Measurements from ENCODE around the gene PSMD6. TPM values are rescaled to one million over a fixed set of nuclear protein-coding genes. Genes with fewer than 3 reads are reported as not detected.

PSMD6 gene
- polyA plus RNA-seq, 1 donor: 71.5 TPM

GRCh38 chr3:63980830-63981498 is 42.3 kb downstream of the PSMD6 start:
- WGBS (ENCODE audit: insufficient coverage, low lambda C conversion rate): no CpG with 5 or more reads among the region's 8 CpGs
- DNase-seq: no peak
- Histone ChIP-seq H3K27me3 (ENCODE audit: control insufficient read depth, insufficient read depth, low read length) (no peaks in the 10 kb centered on the region), H3K36me3 (ENCODE audit: control insufficient read depth, insufficient read depth, low read length) (peaks cover 52% of the 10 kb centered on the region), H3K9me3 (ENCODE audit: control insufficient read depth, low read depth, low read length) (no peaks in the 10 kb centered on the region), H3K4me1 (ENCODE audit: control insufficient read depth, insufficient read depth, low read length) (no peaks in the 10 kb centered on the region), H3K27ac (ENCODE audit: low read length) (no peak overlapping the region), H3K4me3 (ENCODE audit: low read length) (no peak overlapping the region)

- no peak for DNase-seq
- H3K9me3 ChIP-seq (ENCODE audit: control insufficient read depth, low read depth, low read length): no peaks in the 10 kb centered on the region
- no peaks in the 10 kb centered on the region for H3K27me3 ChIP-seq (ENCODE audit: control insufficient read depth, insufficient read depth, low read length)
- H3K27ac ChIP-seq (ENCODE audit: low read length): no peak overlapping the region
- H3K4me3 ChIP-seq (ENCODE audit: low read length): no peak overlapping the region
- H3K36me3 ChIP-seq (ENCODE audit: control insufficient read depth, insufficient read depth, low read length): peaks cover 44% of the 10 kb centered on the region
- WGBS (ENCODE audit: insufficient coverage, low lambda C conversion rate): no CpG with 5 or more reads among the region's 2 CpGs
- H3K4me1 ChIP-seq (ENCODE audit: control insufficient read depth, insufficient read depth, low read length): no peaks in the 10 kb centered on the region
Measured at GRCh38 chr3:63980019-63980418, 43.3 kb downstream of the PSMD6 start.

- no peak for DNase-seq
- no peak overlapping the region for H3K4me3 ChIP-seq (ENCODE audit: low read length)
- 97% methylated on average over 4 of the region's 12 CpGs for WGBS (ENCODE audit: insufficient coverage, low lambda C conversion rate)
- no peaks in the 10 kb centered on the region for H3K27me3 ChIP-seq (ENCODE audit: control insufficient read depth, insufficient read depth, low read length)
- peaks cover 42% of the 10 kb centered on the region for H3K36me3 ChIP-seq (ENCODE audit: control insufficient read depth, insufficient read depth, low read length)
- H3K4me1 ChIP-seq (ENCODE audit: control insufficient read depth, insufficient read depth, low read length): no peaks in the 10 kb centered on the region
- H3K27ac ChIP-seq (ENCODE audit: low read length): no peak overlapping the region
- H3K9me3 ChIP-seq (ENCODE audit: control insufficient read depth, low read depth, low read length): no peaks in the 10 kb centered on the region
Measured at GRCh38 chr3:63979093-63979885, 44.0 kb downstream of the PSMD6 start.

- no peaks in the 10 kb centered on the region for H3K9me3 ChIP-seq (ENCODE audit: control insufficient read depth, low read depth, low read length)
- WGBS (ENCODE audit: insufficient coverage, low lambda C conversion rate): 100% methylated on average over 1 of the region's 4 CpGs
- no peak overlapping the region for H3K4me3 ChIP-seq (ENCODE audit: low read length)
- no peak overlapping the region for H3K27ac ChIP-seq (ENCODE audit: low read length)
- H3K36me3 ChIP-seq (ENCODE audit: control insufficient read depth, insufficient read depth, low read length): peaks cover 39% of the 10 kb centered on the region
- peaks cover 4% of the 10 kb centered on the region for H3K4me1 ChIP-seq (ENCODE audit: control insufficient read depth, insufficient read depth, low read length)
- DNase-seq: no peak
- no peaks in the 10 kb centered on the region for H3K27me3 ChIP-seq (ENCODE audit: control insufficient read depth, insufficient read depth, low read length)
Measured at GRCh38 chr3:63977893-63978292, 45.4 kb downstream of the PSMD6 start.

- no CpG with 5 or more reads among the region's 2 CpGs for WGBS (ENCODE audit: insufficient coverage, low lambda C conversion rate)
- Histone ChIP-seq H3K36me3 (ENCODE audit: control insufficient read depth, insufficient read depth, low read length) (peaks cover 31% of the 10 kb centered on the region), H3K4me1 (ENCODE audit: control insufficient read depth, insufficient read depth, low read length) (peaks cover 12% of the 10 kb centered on the region), H3K9me3 (ENCODE audit: control insufficient read depth, low read depth, low read length) (no peaks in the 10 kb centered on the region), H3K27ac (ENCODE audit: low read length) (no peak overlapping the region), H3K27me3 (ENCODE audit: control insufficient read depth, insufficient read depth, low read length) (no peaks in the 10 kb centered on the region), H3K4me3 (ENCODE audit: low read length) (no peak overlapping the region)
- no peak for DNase-seq
Measured at GRCh38 chr3:63976872-63977200, 46.5 kb downstream of the PSMD6 start.

GRCh38 chr3:63976161-63976871 is 47.0 kb downstream of the PSMD6 start:
- 100% methylated on average over 1 of the region's 4 CpGs for WGBS (ENCODE audit: insufficient coverage, low lambda C conversion rate)
- Histone ChIP-seq H3K4me1 (ENCODE audit: control insufficient read depth, insufficient read depth, low read length) (peaks cover 12% of the 10 kb centered on the region), H3K27me3 (ENCODE audit: control insufficient read depth, insufficient read depth, low read length) (no peaks in the 10 kb centered on the region), H3K9me3 (ENCODE audit: control insufficient read depth, low read depth, low read length) (no peaks in the 10 kb centered on the region), H3K36me3 (ENCODE audit: control insufficient read depth, insufficient read depth, low read length) (peaks cover 26% of the 10 kb centered on the region), H3K4me3 (ENCODE audit: low read length) (no peak overlapping the region), H3K27ac (ENCODE audit: low read length) (no peak overlapping the region)
- no peak for DNase-seq

DNA sequence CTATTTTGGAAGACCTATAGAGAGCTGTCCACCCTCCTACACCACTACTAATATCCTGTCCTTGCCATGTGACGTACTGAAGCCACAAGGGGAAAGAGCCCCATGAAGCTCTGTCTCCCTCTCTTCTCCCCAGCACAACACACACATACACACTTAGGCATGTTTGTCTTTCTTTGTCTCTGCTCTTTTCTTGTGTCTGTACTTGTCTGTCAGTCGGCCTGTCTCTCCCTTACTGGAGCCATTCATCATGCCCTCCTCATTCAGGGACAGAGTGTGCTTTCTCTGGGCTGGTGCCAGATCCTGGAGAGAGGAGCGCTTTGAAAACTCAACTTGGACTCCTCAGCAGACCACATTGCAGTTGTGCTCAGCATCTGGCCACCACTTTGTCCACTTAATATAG is 47.6 kb downstream of the PSMD6 start:
- DNase-seq: no peak
- no peaks in the 10 kb centered on the region for H3K9me3 ChIP-seq (ENCODE audit: control insufficient read depth, low read depth, low read length)
- WGBS (ENCODE audit: insufficient coverage, low lambda C conversion rate): no CpG with 5 or more reads among the region's 3 CpGs
- H3K36me3 ChIP-seq (ENCODE audit: control insufficient read depth, insufficient read depth, low read length): peaks cover 20% of the 10 kb centered on the region
- no peaks in the 10 kb centered on the region for H3K27me3 ChIP-seq (ENCODE audit: control insufficient read depth, insufficient read depth, low read length)
- no peak overlapping the region for H3K27ac ChIP-seq (ENCODE audit: low read length)
- peaks cover 16% of the 10 kb centered on the region for H3K4me1 ChIP-seq (ENCODE audit: control insufficient read depth, insufficient read depth, low read length)
- no peak overlapping the region for H3K4me3 ChIP-seq (ENCODE audit: low read length)

GRCh38 chr3:63974451-63974850 is 48.8 kb downstream of the PSMD6 start:
- no peak overlapping the region for H3K27ac ChIP-seq (ENCODE audit: low read length)
- H3K27me3 ChIP-seq (ENCODE audit: control insufficient read depth, insufficient read depth, low read length): no peaks in the 10 kb centered on the region
- H3K9me3 ChIP-seq (ENCODE audit: control insufficient read depth, low read depth, low read length): no peaks in the 10 kb centered on the region
- no CpG with 5 or more reads among the region's 1 CpG for WGBS (ENCODE audit: insufficient coverage, low lambda C conversion rate)
- peaks cover 9% of the 10 kb centered on the region for H3K36me3 ChIP-seq (ENCODE audit: control insufficient read depth, insufficient read depth, low read length)
- H3K4me3 ChIP-seq (ENCODE audit: low read length): no peak overlapping the region
- peaks cover 27% of the 10 kb centered on the region for H3K4me1 ChIP-seq (ENCODE audit: control insufficient read depth, insufficient read depth, low read length)
- no peak for DNase-seq

DNA sequence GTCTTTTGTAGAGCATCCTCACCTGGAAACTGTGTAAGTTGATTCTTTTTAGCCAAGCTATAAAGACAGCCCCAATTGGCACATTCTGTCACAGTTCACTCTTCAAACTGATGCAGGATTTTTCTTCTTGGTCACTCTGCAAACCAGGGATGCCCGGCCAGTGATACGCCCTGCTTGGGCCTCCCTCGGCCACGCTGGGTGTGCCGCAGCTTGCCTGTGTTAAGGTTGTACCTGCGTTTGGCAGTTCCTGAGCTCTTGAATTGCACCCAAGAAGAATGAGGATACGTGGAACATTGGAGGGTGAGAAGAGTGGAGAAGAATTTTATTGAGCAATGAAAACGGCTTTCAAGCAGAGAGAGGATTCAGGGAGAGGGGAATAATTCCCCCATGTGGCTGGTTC is 49.9 kb downstream of the PSMD6 start:
- Histone ChIP-seq H3K4me1 (ENCODE audit: control insufficient read depth, insufficient read depth, low read length) (peaks cover 31% of the 10 kb centered on the region), H3K36me3 (ENCODE audit: control insufficient read depth, insufficient read depth, low read length) (peaks cover 9% of the 10 kb centered on the region), H3K27ac (ENCODE audit: low read length) (no peak overlapping the region), H3K9me3 (ENCODE audit: control insufficient read depth, low read depth, low read length) (no peaks in the 10 kb centered on the region), H3K4me3 (ENCODE audit: low read length) (no peak overlapping the region), H3K27me3 (ENCODE audit: control insufficient read depth, insufficient read depth, low read length) (no peaks in the 10 kb centered on the region)
- no peak for DNase-seq
- 100% methylated on average over 1 of the region's 8 CpGs for WGBS (ENCODE audit: insufficient coverage, low lambda C conversion rate)

- Histone ChIP-seq H3K4me3 (ENCODE audit: low read length) (no peak overlapping the region), H3K4me1 (ENCODE audit: control insufficient read depth, insufficient read depth, low read length) (peaks cover 33% of the 10 kb centered on the region), H3K36me3 (ENCODE audit: control insufficient read depth, insufficient read depth, low read length) (peaks cover 9% of the 10 kb centered on the region), H3K9me3 (ENCODE audit: control insufficient read depth, low read depth, low read length) (no peaks in the 10 kb centered on the region), H3K27me3 (ENCODE audit: control insufficient read depth, insufficient read depth, low read length) (no peaks in the 10 kb centered on the region), H3K27ac (ENCODE audit: low read length) (no peak overlapping the region)
- no peak for DNase-seq
- no CpG with 5 or more reads among the region's 4 CpGs for WGBS (ENCODE audit: insufficient coverage, low lambda C conversion rate)
Measured at GRCh38 chr3:63972987-63973386, 50.3 kb downstream of the PSMD6 start.
